HL-60 (cell line): Measurements from ENCODE around the gene FOXP1.

Source experiments
- DNase-seq, 2 experiments: peaks; one replicate each; pipeline ENCODE4 v3.0.0-alpha.2; 2010 to 2020; ENCODE audit warnings: low read depth in 1 of 2, low spot score in 1 of 2
- H3K27ac ChIP-seq: fragments of 250-450 bp; sonication (Bioruptor Pico); replicated peaks from 2 replicates; pipeline ENCODE4 v1.5.1; 2020; ENCODE audit warnings: mild to moderate bottlenecking, moderate library complexity
- H3K27me3 ChIP-seq: fragments of 250-450 bp; sonication (Bioruptor Pico); 2 replicates; pipeline ENCODE4 v1.5.1; 2021; ENCODE audit warnings: mild to moderate bottlenecking, moderate library complexity; ENCODE audit not compliant: insufficient read depth, poor library complexity, severe bottlenecking
- H3K4me3 ChIP-seq: replicated peaks from 2 replicates; pipeline ENCODE4 v1.5.1; 2011; ENCODE audit warnings: mild to moderate bottlenecking, control low read depth, low read length; ENCODE audit not compliant: insufficient read depth
- CTCF ChIP-seq: IDR thresholded peaks from one replicate; pipeline ENCODE4 v1.5.1; 2011; ENCODE audit warnings: low read length, control low read depth, inconsistent platforms; ENCODE audit not compliant: insufficient read depth
- GABPA ChIP-seq: IDR thresholded peaks from 2 replicates; pipeline ENCODE4 v1.6.1; 2012; ENCODE audit warnings: low read depth
- POLR2AphosphoS5 ChIP-seq: IDR thresholded peaks from 2 replicates; pipeline ENCODE4 v1.6.1; 2012; ENCODE audit warnings: low read depth
- REST ChIP-seq: IDR thresholded peaks from 2 replicates; pipeline ENCODE4 v1.6.1; 2012; ENCODE audit warnings: low read depth; ENCODE audit not compliant: insufficient replicate concordance
- SPI1 ChIP-seq: IDR thresholded peaks from 2 replicates; pipeline ENCODE4 v1.6.1; 2012; ENCODE audit warnings: low read depth, mild to moderate bottlenecking, borderline replicate concordance

Gene FOXP1

DNA sequence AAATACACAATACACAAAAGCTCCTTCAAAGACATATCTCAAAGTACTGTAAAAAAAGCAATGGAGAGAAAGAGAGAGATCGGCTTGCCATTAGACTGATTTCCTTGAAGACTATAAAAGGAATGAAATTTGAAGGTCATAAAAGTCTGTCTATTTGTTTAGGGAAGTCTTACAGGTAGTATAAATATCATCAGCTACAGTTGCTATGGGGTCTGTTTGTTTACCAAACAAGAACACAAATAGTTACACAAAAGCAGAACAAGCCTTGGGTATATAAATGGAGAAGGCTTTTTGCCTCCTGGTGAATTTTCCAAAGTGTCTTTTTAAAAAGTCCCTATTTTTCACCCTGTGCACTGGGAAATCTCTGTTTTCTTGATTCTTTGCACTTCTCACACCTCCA lies 552.3 kb downstream of the FOXP1 start:
- TF ChIP-seq GABPA: no peak
- TF ChIP-seq CTCF: no peak
- TF ChIP-seq POLR2AphosphoS5: no peak
- TF ChIP-seq REST: no peak
- TF ChIP-seq SPI1: no peak
- no peak for DNase-seq
- 0 out of 2 replicates have a peak overlapping the region, but pooled peaks have one; percentile 35 for H3K27ac ChIP-seq
- no peaks in the 10 kb centered on the region for H3K27me3 ChIP-seq
- H3K4me3 ChIP-seq: no peak overlapping the region

DNA sequence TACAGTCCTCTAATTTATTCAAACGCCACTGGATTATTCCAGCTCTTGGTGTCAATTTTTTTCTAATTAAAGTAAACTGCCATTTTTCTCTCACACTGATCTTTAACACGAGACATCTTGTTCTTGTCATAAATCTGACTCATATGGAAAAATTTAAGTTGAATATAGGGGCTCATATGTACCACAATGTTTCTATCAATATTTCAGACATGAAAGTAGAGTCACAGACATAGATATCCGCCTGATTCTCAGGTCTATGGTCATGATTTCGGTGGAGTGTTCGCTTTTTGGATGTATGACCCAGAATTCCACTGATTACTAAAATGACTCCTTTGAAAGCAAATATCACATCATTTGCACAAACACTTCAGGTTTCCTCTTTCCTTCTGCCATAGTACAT lies 552.8 kb downstream of the FOXP1 start:
- DNase-seq: no peak
- H3K27me3 ChIP-seq: no peaks in the 10 kb centered on the region
- H3K27ac ChIP-seq: 0 out of 2 replicates have a peak overlapping the region, but pooled peaks have one; percentile 35
- no peak overlapping the region for H3K4me3 ChIP-seq
- no peak for TF ChIP-seq REST
- TF ChIP-seq SPI1: no peak
- no peak for TF ChIP-seq POLR2AphosphoS5

DNA sequence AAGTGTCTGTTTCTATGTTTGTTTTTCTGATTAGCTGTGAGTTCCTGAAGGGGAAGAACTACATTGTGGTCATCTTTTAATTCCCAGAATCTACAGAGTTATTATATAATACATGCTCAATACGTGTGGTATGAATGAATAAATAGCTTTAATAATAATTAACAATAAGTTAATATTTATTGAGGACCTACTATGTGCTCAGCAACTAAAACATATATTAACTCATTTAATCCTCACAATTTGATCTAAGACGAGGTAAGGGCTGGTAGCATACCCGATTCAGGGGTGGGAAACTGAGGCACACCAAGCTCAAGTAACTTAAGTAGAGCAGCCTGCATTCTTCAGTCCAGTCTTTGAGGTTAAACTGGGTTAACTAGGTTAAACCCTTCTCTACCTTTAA lies 553.8 kb downstream of the FOXP1 start:
- TF ChIP-seq REST (no peak), GABPA (no peak), POLR2AphosphoS5 (no peak), CTCF (no peak), SPI1 (no peak)
- Histone ChIP-seq H3K4me3 (no peak overlapping the region), H3K27ac (no peak overlapping the region), H3K27me3 (no peaks in the 10 kb centered on the region)
- DNase-seq: no peak
